ENCODE data around the gene SCUBE2. TPM values are rescaled to one million over a fixed set of nuclear protein-coding genes. Genes with fewer than 3 reads are reported as not detected.

Gene SCUBE2
- total and polyA plus RNA-seq, 8 donors, result 1.7 to 37.1 (median 21.8) TPM

GRCh38 chr11:8973121-8973520 lies 118.3 kb downstream of the SCUBE2 start:
- WGBS, 5 donors, result 70 to 81% (median 79%) methylated on average over 3 of the region's 3 CpGs

GRCh38 chr11:8971924-8972316 lies 119.5 kb downstream of the SCUBE2 start:
- Histone ChIP-seq H3K4me3 (no peak overlapping the region), H3K27ac (no peak overlapping the region), H3K36me3 (peaks cover 0 to 11% (median 3%) of the 10 kb centered on the region in 4 donors), H3K4me1 (no peaks in the 10 kb centered on the region), H3K9me3 (no peaks in the 10 kb centered on the region), H3K27me3 (no peaks in the 10 kb centered on the region)
- intact Hi-C loops (cut with DNase I; ENCODE audit: low total_unique reads), result no loop called here
- WGBS, 5 donors, result 58 to 92% (median 77%) methylated on average over 1 of the region's 1 CpG
- DNase-seq, result no peak
- TF ChIP-seq CTCF (IDR thresholded peaks at IDR 0.05) (no peak), POLR2A (IDR thresholded peaks at IDR 0.05) (no peak), POLR2AphosphoS5 (IDR thresholded peaks at IDR 0.05) (no peak), EP300 (IDR thresholded peaks at IDR 0.05) (no peak)

More at GRCh38 chr11:8973121-8973520, 118.3 kb downstream of the SCUBE2 start:
- H3K4me3 ChIP-seq, result no peak overlapping the region
- no peaks in the 10 kb centered on the region for H3K27me3 ChIP-seq
- no peaks in the 10 kb centered on the region for H3K36me3 ChIP-seq
- TF ChIP-seq CTCF (IDR thresholded peaks at IDR 0.05) (no peak), POLR2AphosphoS5 (IDR thresholded peaks at IDR 0.05) (no peak), EP300 (IDR thresholded peaks at IDR 0.05) (no peak), POLR2A (IDR thresholded peaks at IDR 0.05) (no peak)
- no peaks in the 10 kb centered on the region for H3K4me1 ChIP-seq
- DNase-seq, result no peak
- no peaks in the 10 kb centered on the region for H3K9me3 ChIP-seq
- no peak overlapping the region for H3K27ac ChIP-seq
- intact Hi-C loops (cut with DNase I; ENCODE audit: low total_unique reads), result no loop called here

- TF ChIP-seq CTCF (IDR thresholded peaks at IDR 0.05), result no peak
- TF ChIP-seq POLR2A (IDR thresholded peaks at IDR 0.05), result no peak
- TF ChIP-seq EP300 (IDR thresholded peaks at IDR 0.05), result no peak
- no peak for TF ChIP-seq POLR2AphosphoS5 (IDR thresholded peaks at IDR 0.05)
Measured at GRCh38 chr11:8971196-8971923, 120.0 kb downstream of the SCUBE2 start.

More at GRCh38 chr11:8971196-8971923, 120.0 kb downstream of the SCUBE2 start:
- intact Hi-C loops (cut with DNase I; ENCODE audit: low total_unique reads), result no loop called here
- Histone ChIP-seq H3K4me3 (no peak overlapping the region), H3K36me3 (peaks cover 0 to 11% (median 3%) of the 10 kb centered on the region in 4 donors), H3K4me1 (no peaks in the 10 kb centered on the region), H3K27ac (no peak overlapping the region), H3K27me3 (no peaks in the 10 kb centered on the region), H3K9me3 (no peaks in the 10 kb centered on the region)
- no peak for DNase-seq
- 83 to 89% (median 85%) methylated on average over 2 of the region's 2 CpGs for WGBS, 5 donors

Small RNAs within 50 kb of the gene (small RNA-seq; reads per million reads assigned to genes)
- 0 reads per million in 4 donors for gene MIR5691

Other genes starting within 250 kb of the SCUBE2 start
- 10 to 100 TPM in 3 of 5 donors, under 1 TPM in 1, not detected in 1; 0.89 to 21.1 (median 17.9) TPM for gene AKIP1, start 180.4 kb downstream of the SCUBE2 start, total RNA-seq
- 10 to 100 TPM; 16.8 to 26.8 (median 23.4) TPM for gene AKIP1, start 180.4 kb downstream of the SCUBE2 start, polyA plus RNA-seq
- gene C11orf16, start 158.7 kb downstream of the SCUBE2 start, total RNA-seq, result not detected
- not detected for gene C11orf16, start 158.7 kb downstream of the SCUBE2 start, polyA plus RNA-seq
- gene ASCL3, start 148.6 kb downstream of the SCUBE2 start, total RNA-seq, result 1 to 10 TPM in 1 of 5 donors, not detected in 4; 1.8 TPM
- gene ASCL3, start 148.6 kb downstream of the SCUBE2 start, polyA plus RNA-seq, result not detected
- 10 to 100 TPM in 3 of 5 donors, 1 to 10 TPM in 1, under 1 TPM in 1; 0.58 to 74.4 (median 30.7) TPM for gene TMEM9B, start 127.2 kb downstream of the SCUBE2 start, total RNA-seq
- 10 to 100 TPM; 24.3 to 33.9 (median 31.0) TPM for gene TMEM9B, start 127.2 kb downstream of the SCUBE2 start, polyA plus RNA-seq
- gene NRIP3, start 87.6 kb downstream of the SCUBE2 start, total RNA-seq, result 1 to 10 TPM in 3 of 5 donors, not detected in 2; 1.8 to 3.9 (median 2.2) TPM
- 1 to 10 TPM in 1 of 3 donors, under 1 TPM in 2; 0.33 to 1.5 (median 0.81) TPM for gene NRIP3, start 87.6 kb downstream of the SCUBE2 start, polyA plus RNA-seq
- 100 to 1,000 TPM in 3 of 5 donors, 10 to 100 TPM in 2; 14.8 to 152 (median 100) TPM for gene DENND5A, start 173.8 kb upstream of the SCUBE2 start, total RNA-seq
- 10 to 100 TPM; 18.5 to 29.4 (median 20.6) TPM for gene DENND5A, start 173.8 kb upstream of the SCUBE2 start, polyA plus RNA-seq
- 10 to 100 TPM in 3 of 5 donors, 1 to 10 TPM in 2; 4.5 to 80.4 (median 42.0) TPM for gene TMEM41B, start 223.0 kb upstream of the SCUBE2 start, total RNA-seq
- 10 to 100 TPM in 2 of 3 donors, 1 to 10 TPM in 1; 4.1 to 12.9 (median 10.9) TPM for gene TMEM41B, start 223.0 kb upstream of the SCUBE2 start, polyA plus RNA-seq